GM12878 (cell line): ENCODE data around the gene RAF1. TPM values are rescaled to one million over a fixed set of nuclear protein-coding genes. Genes with fewer than 3 reads are reported as not detected.

Source experiments
- ATAC-seq: fragments of 200-7000 bp; cut with Tn5 transposase; 3 replicates; pipeline ENCODE4 v1.9.1; 2020; ENCODE audit warnings: mild to moderate bottlenecking, moderate library complexity
- BruUV-seq: library from RNA; stranded (reverse); fragments of 400-500 nt; replicated peaks from 2 replicates; lab custom pipeline; 2021; lab: Mats Ljungman, UMichigan
- CTCF ChIA-PET: fragments of 300-600 bp; sonication (Branson Sonifier 250); formaldehyde crosslinking; extraction: SDS; loops from one replicate; lab custom pipeline; 2021; ENCODE audit warnings: inconsistent platforms; lab: Yijun Ruan, JAX
- POLR2A ChIA-PET: fragments of 350-600 bp; formaldehyde crosslinking; extraction: SDS; loops from one replicate; lab custom pipeline; 2021; ENCODE audit warnings: inconsistent platforms; lab: Charles Lee
- RAD21 ChIA-PET: fragments of 300-600 bp; sonication (Branson Sonifier 250); formaldehyde crosslinking; loops from one replicate; lab custom pipeline; 2023; ENCODE audit warnings: antibody characterized with exemption; ENCODE audit not compliant: unreplicated experiment; lab: Charles Lee
- SMC1A ChIA-PET: fragments of 300-600 bp; sonication (Branson Sonifier 250); formaldehyde crosslinking; loops from one replicate; lab custom pipeline; 2023; ENCODE audit not compliant: unreplicated experiment, uncharacterized antibody; lab: Charles Lee
- DNase-seq: peaks from one replicate; pipeline ENCODE4 v3.0.0-alpha.2; 2011; ENCODE audit warnings: low read depth, low spot score
- FAIRE-seq: peaks from 3 replicates; lab custom pipeline; 2011; peaks lifted over from hg19 to GRCh38; lab: Jason Lieb, UNC
- H2AFZ ChIP-seq: 2 replicates; pipeline ENCODE4 v1.6.0; 2011; ENCODE audit warnings: low read depth, low read length, control low read depth; ENCODE audit not compliant: control insufficient read depth
- H3K27ac ChIP-seq: 2 replicates; pipeline ENCODE4 v1.5.1; 2011; ENCODE audit warnings: control low read depth; ENCODE audit not compliant: control insufficient read depth, insufficient read depth
- H3K27me3 ChIP-seq, 2 experiments: replicated peaks in 1 of 2; 2 replicates each; pipeline versions ENCODE4 v1.6.0 to v1.6.1; 2011; ENCODE audit warnings: low read length in 1 of 2; ENCODE audit not compliant: control insufficient read depth in 2 of 2, insufficient read depth in 2 of 2
- H3K36me3 ChIP-seq, 2 experiments: 2 replicates each; pipeline ENCODE4 v1.5.1; 2011; ENCODE audit warnings: low read length in 1 of 2; ENCODE audit not compliant: control insufficient read depth in 2 of 2, insufficient read depth in 2 of 2
- H3K4me1 ChIP-seq: 2 replicates; pipeline ENCODE4 v1.6.1; 2011; ENCODE audit warnings: mild to moderate bottlenecking, low read length, moderate library complexity, mixed read lengths; ENCODE audit not compliant: control insufficient read depth, insufficient read depth
- H3K4me2 ChIP-seq: 2 replicates; pipeline ENCODE4 v1.6.0; 2011; ENCODE audit warnings: control low read depth; ENCODE audit not compliant: control insufficient read depth, insufficient read depth
- H3K4me3 ChIP-seq: fragments of 200-600 bp; sonication (generic); 2 replicates; pipeline ENCODE4 v1.5.1; 2016
- H3K79me2 ChIP-seq: 2 replicates; pipeline ENCODE4 v1.6.0; 2011; ENCODE audit warnings: low read length; ENCODE audit not compliant: control insufficient read depth, insufficient read depth
- H3K9ac ChIP-seq: 2 replicates; pipeline ENCODE4 v1.8.0; 2011; ENCODE audit warnings: low read length, control low read depth, mixed read lengths; ENCODE audit not compliant: control insufficient read depth, insufficient read depth
- H3K9me3 ChIP-seq: replicated peaks from 3 replicates; pipeline ENCODE4 v1.5.1; 2011; ENCODE audit warnings: mild to moderate bottlenecking, low read length; ENCODE audit not compliant: control insufficient read depth, insufficient read depth
- H4K20me1 ChIP-seq: 2 replicates; pipeline ENCODE4 v1.6.0; 2011; ENCODE audit not compliant: control insufficient read depth, insufficient read depth
- ASH2L ChIP-seq: fragments of 300-600, 200-600 bp; sonication (generic); IDR thresholded peaks from 2 replicates; pipeline ENCODE4 v1.6.1; 2017; ENCODE audit warnings: low read depth, mild to moderate bottlenecking, borderline replicate concordance
- BCL3 ChIP-seq: IDR thresholded peaks from 2 replicates; pipeline ENCODE4 v1.6.1; 2011; ENCODE audit warnings: borderline replicate concordance, low read depth, mild to moderate bottlenecking, moderate library complexity, low read length; ENCODE audit not compliant: insufficient read depth, poor library complexity, severe bottlenecking
- CHD2 ChIP-seq: IDR thresholded peaks from 2 replicates; pipeline ENCODE4 v1.6.1; 2011; ENCODE audit warnings: low read depth, low read length, improper control_type of control experiment, borderline replicate concordance
- CREM ChIP-seq: IDR thresholded peaks from 2 replicates; pipeline ENCODE4 v1.6.1; 2014; ENCODE audit warnings: antibody characterized with exemption, low read depth
- E2F4 ChIP-seq: IDR thresholded peaks from 2 replicates; pipeline ENCODE4 v1.6.1; 2012; ENCODE audit warnings: low read depth, low read length, improper control_type of control experiment
- EP300 ChIP-seq, 2 experiments: fragments of 150-350 bp in 1 of 2; IDR thresholded peaks; 2 replicates each; pipeline ENCODE4 v1.6.1; 2011 to 2012; ENCODE audit warnings: low read depth in 2 of 2, low read length in 2 of 2, borderline replicate concordance in 1 of 2, improper control_type of control experiment in 1 of 2, inconsistent platforms in 1 of 2; ENCODE audit not compliant: control insufficient read depth in 1 of 2
- IKZF1 ChIP-seq: fragments of 450-650 bp; conservative IDR thresholded peaks from 2 replicates; pipeline ENCODE4 v1.6.1; 2017; ENCODE audit warnings: antibody characterized with exemption, mild to moderate bottlenecking
- IKZF2 ChIP-seq, 2 experiments: fragments of 450-650 bp; IDR thresholded peaks; 2 replicates each; pipeline ENCODE4 v1.6.1; 2017; ENCODE audit warnings: mild to moderate bottlenecking in 2 of 2, moderate library complexity in 2 of 2
- NFYA ChIP-seq: IDR thresholded peaks from 2 replicates; pipeline ENCODE4 v1.6.1; 2011; ENCODE audit warnings: low read depth, mild to moderate bottlenecking, low read length, improper control_type of control experiment, borderline replicate concordance
- PKNOX1 ChIP-seq: fragments of 450-650 bp; IDR thresholded peaks from 2 replicates; pipeline ENCODE4 v1.6.1; 2016; ENCODE audit warnings: mild to moderate bottlenecking
- POLR2AphosphoS2 ChIP-seq: IDR thresholded peaks from 2 replicates; pipeline ENCODE4 v1.6.1; 2011; ENCODE audit warnings: low read depth, mild to moderate bottlenecking, low read length, improper control_type of control experiment, moderate library complexity
- RAD51 ChIP-seq: fragments of 450-650 bp; IDR thresholded peaks from 2 replicates; pipeline ENCODE4 v1.6.1; 2016; ENCODE audit warnings: moderate library complexity, mild to moderate bottlenecking, inconsistent platforms
- RFX5 ChIP-seq: IDR thresholded peaks from 2 replicates; pipeline ENCODE4 v1.6.1; 2011; ENCODE audit warnings: low read depth, low read length, improper control_type of control experiment
- SUZ12 ChIP-seq: fragments of 200-600 bp; sonication (generic); IDR thresholded peaks from one replicate; pipeline ENCODE4 v1.6.1; 2018; ENCODE audit warnings: antibody characterized with exemption, mild to moderate bottlenecking; ENCODE audit not compliant: unreplicated experiment
- ZNF207 ChIP-seq: fragments of 450-650 bp; IDR thresholded peaks from 2 replicates; pipeline ENCODE4 v1.6.1; 2014; ENCODE audit warnings: antibody characterized with exemption, mild to moderate bottlenecking, borderline replicate concordance
- WGBS: methylation state at CpG from one replicate; pipeline ENCODE4 v1.1.6; 2016; ENCODE audit warnings: low lambda C conversion rate; ENCODE audit not compliant: insufficient replicate concordance, insufficient coverage; ENCODE audit errors: missing lambda C conversion rate; 5-methylcytosine and 5-hydroxymethylcytosine counted together
- in situ Hi-C: fragments of 300-500 bp; cut with MboI; formaldehyde crosslinking; loops from 9 replicates; pipeline ENCODE4 v1.14.3; 2018; ENCODE audit warnings: mixed read lengths
- intact Hi-C: fragments of 100-400 bp; cut with micrococcal nuclease; formaldehyde crosslinking; loops from one replicate; pipeline ENCODE4 v1.14.2; 2022; ENCODE audit not compliant: unreplicated experiment
- polyA plus RNA-seq, 11 experiments: library from polyadenylated mRNA; depleted of rRNA in 4 of 11; unstranded in 6 of 11; stranded (reverse) in 5 of 11; fragments of >200 nt; fragmentation: Nextera tagmentation in 4 of 11; fragmentation: Illumina TruSeq in 1 of 11; extraction: Ambion mirVana in 4 of 11; extraction: Trizol in 1 of 11; gene quantifications; 1 replicate in 1 of 11; 2 replicates in 10 of 11; pipeline versions ENCODE4 v1.2.1 to v1.2.3, GENCODE V29; 2011 to 2016; ENCODE audit warnings: inconsistent platforms in 2 of 11, missing spikeins in 2 of 11, low read depth in 1 of 11
- total RNA-seq, 4 experiments: library from RNA; depleted of rRNA in 3 of 4; stranded (reverse); fragments of >200 nt in 3 of 4; fragmentation: Illumina TruSeq in 1 of 4; extraction: Trizol in 1 of 4; gene quantifications; 2 replicates each; pipeline versions ENCODE4 v1.2.1 to v1.2.3, GENCODE V29; 2013 to 2021

Gene RAF1
- total and polyA plus RNA-seq, 10 of the 15 experiments (the other 5 are each of a cell fraction or from before 2014, with no cell fraction given), result 20.4 to 151 (median 77.8) TPM

GRCh38 chr3:12655701-12656100 lies 8.2 kb downstream of the RAF1 start:
- in situ Hi-C loops (no loop called here), intact Hi-C loops (no loop called here)
- peak; percentile 7; the same call in 1 of the 3 replicates for ATAC-seq
- Histone ChIP-seq H3K27me3 (no peaks in the 10 kb centered on the region), H4K20me1 (peaks cover 3% of the 10 kb centered on the region), H3K4me3 (no peak overlapping the region; the same call in 1 of the 2 replicates), H3K4me1 (peaks cover 14% of the 10 kb centered on the region), H2AFZ (no peak overlapping the region), H3K9ac (no peak overlapping the region), H3K36me3 (no peaks in the 10 kb centered on the region), H3K4me2 (no peak overlapping the region), H3K79me2 (peaks cover 92% of the 10 kb centered on the region), H3K27ac (no peak overlapping the region), H3K9me3 (no peaks in the 10 kb centered on the region)
- TF ChIP-seq ASH2L (no peak), E2F4 (no peak), NFYA (no peak), PKNOX1 (no peak), IKZF2 (IDR thresholded peaks at IDR 0.05) (no peak), RAD51 (no peak), BCL3 (no peak), SUZ12 (no peak), IKZF1 (no peak), RFX5 (no peak), EP300 (IDR thresholded peaks at IDR 0.05; ENCODE audit: borderline replicate concordance in 1 of 2, control insufficient read depth in 1 of 2, low read depth in 2 of 2, low read length in 2 of 2) (no peak), POLR2AphosphoS2 (no peak), CHD2 (no peak), CREM (no peak), ZNF207 (no peak)
- WGBS, result 50% methylated on average over 4 of the region's 4 CpGs
- ChIA-PET POLR2A (interaction anchor here (9.5 kb wide), 1 partner anchor 8 kb away, joined by 125 read pairs; no protein-coding TSS in a partner anchor), SMC1A (interaction anchor here (2.0 kb wide), 1 partner anchor 8 kb away, joined by 10 read pairs; no protein-coding TSS in a partner anchor), CTCF (interaction anchor here (0.9 kb wide), 1 partner anchor 32 kb away, joined by 3 read pairs; no protein-coding TSS in a partner anchor), RAD21 (no interaction called here)
- no peak for DNase-seq
- TSS peak; percentile 7 for BruUV-seq
- no peak for FAIRE-seq
